Activated T-cell treated with anti-CD3 and anti-CD28 coated beads, Interleukin-2, amount 50 U/mL, for 48 hours (primary cell): ENCODE results near the gene HOXC4.
"Not testable (repeated sequence)": the region's sequence is repeated elsewhere in the genome, so short reads cannot be mapped to it uniquely, and the experiment has no call there.

ENCODE experiments used
- DNase-seq, 2 experiments: peaks; one replicate each; pipeline ENCODE4 v3.0.0-alpha.2; 2020

HOXC4 gene

GRCh38 chr12:54041097-54041690, 12.4 kb upstream of the HOXC4 start:
- no peak for DNase-seq

DNA sequence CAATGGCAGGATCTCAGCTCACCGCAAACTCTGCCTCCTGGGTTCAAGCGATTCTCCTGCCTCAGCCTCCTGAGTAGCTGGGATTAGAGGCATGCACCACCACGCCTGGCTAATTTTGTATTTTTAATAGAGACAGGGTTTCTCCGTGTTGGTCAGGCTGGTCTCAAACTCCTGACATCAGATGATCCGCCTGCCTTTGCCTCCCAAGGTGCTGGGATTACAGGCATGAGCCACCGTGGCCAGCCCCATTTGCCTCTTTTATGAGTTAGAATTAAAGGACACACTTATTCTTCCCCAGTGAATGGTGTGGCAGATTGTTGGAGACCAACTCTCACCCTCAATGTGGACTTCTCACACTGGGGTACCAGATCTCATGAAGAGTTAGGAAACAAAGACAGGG, 11.6 kb upstream of the HOXC4 start:
- not testable (repeated sequence) for DNase-seq

GRCh38 chr12:54042970-54043853, 10.4 kb upstream of the HOXC4 start:
- no peak for DNase-seq

GRCh38 chr12:54044425-54045103, 9.1 kb upstream of the HOXC4 start:
- DNase-seq = no peak

DNA sequence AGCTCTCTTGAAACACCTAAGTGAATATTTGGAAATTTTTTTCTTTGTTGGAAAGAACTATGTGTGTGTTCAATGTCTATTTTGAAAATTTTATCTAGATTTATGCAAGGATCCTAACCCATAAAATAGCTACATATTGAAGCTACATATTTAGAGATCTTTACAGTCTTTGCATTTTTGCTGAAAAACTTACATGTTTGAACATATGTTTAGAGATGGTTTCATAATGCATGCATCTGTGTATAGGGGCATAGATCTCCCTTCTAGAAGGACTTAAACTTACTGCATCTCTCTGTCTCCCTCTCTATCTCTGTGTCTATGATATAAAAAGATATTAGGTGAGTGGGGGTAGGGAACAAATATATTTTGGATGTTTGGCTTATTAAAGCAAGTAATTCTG, 8.2 kb upstream of the HOXC4 start:
- DNase-seq = no peak

DNA sequence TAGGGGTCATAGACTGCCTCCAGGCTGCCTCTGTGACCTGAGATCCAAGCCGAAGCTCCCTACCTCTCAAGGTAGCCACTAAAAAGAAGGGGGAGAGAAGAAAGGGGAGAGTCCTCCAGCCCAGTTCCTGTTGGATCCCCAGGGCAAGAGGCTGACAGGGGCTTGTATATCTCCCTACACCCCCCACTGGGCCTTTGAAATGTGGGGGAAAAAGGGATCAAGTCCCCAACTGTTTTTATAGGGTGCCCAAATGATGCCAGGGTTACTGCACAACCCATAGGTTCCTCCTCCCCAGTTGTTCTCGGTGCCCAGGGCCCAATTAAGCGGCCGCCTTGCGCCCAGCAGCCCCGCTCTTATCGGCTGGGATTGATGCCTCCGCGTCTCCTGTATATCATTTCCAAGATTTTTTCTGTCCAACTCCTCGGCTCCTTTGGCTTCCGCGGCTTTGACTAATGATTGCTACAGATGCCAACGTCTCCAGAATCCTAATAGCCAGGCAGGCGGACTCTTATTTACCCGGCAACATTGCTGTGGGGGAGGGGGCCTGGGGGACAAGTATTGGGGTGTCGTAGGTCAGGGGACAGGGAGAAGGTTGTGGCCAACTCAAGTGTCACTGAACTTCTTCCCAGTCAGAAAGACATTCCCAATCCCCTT, 7.6 kb upstream of the HOXC4 start:
- DNase-seq = no peak

GRCh38 chr12:54046809-54047159, 6.9 kb upstream of the HOXC4 start:
- no peak for DNase-seq

GRCh38 chr12:54047160-54047963, 6.3 kb upstream of the HOXC4 start:
- no peak for DNase-seq

DNA sequence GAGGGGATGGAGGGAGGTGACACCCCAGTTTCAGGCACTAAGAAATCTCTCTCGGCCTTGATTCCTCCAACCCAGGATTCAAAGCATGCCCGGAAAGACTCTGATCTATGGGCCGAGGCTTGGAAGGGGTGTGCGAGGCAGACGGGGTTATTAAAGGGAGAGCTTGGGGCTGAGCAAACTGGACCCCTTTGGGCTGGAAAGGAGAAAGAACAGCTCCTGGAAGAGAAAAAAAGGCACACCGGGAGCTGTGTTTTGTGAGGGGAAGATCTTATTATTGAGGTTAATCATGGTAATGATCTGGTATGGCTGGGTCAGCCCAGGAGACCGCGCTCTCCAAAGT, 5.7 kb upstream of the HOXC4 start:
- DNase-seq = no peak

- DNase-seq = no peak
These were observed 5.1 kb upstream of the HOXC4 start for GRCh38 chr12:54048406-54049093.

- no peak for DNase-seq
These were observed 4.5 kb upstream of the HOXC4 start for GRCh38 chr12:54049108-54049507.

DNA sequence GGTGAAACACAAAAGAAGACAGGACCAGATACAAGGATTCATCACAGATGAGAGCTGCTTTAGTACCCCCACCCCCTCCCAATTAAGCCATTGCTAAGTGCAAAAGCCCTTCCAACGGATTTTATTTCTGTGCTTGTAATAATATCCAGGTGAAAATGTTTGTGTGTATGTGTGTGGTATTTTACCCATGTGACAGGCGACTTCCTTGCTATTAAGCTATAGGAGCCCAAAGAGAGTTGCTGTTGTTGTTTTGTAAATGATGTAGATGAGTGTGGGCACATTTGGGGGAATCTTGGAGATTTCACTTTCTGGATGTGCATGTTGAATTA, 3.2 kb upstream of the HOXC4 start:
- DNase-seq = no peak

DNA sequence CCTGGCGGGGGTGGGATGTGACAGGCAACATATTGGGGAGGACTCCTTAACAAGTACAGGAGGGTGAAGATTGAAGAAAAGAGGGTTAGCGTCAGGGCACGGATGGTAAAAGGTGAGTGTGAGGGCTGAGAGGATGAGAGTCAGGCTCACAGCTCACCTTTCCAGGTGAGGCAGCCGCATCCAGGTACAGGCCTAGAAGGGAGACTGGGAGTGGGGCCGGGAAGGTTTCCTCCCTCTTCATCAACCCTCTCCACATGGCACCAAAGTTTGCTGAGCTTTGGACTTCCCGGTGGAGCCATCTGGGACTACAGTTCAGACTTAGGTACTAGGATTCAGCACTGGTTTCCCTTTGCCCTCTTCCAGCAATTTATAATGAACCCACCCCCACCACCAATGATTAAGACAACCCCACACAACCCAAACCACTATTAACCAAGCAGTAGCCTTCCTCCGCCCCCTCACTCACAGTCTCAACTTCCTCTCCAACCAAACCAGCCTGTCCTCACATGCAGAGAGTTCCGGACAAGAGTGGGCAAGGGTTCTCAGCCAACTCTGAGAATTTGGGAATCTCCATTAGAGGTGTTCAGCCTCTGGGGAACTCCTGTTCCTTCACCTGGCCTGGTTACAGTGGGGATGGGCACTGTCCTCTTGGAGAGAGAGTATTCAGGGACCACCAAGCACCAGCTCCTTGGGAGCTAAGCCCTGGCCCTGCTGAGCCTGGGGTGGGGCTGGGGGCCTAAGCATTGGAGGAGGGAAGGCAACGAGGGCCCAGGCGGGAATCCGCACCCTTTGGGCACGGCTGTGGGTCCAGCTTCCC, 2.4 kb upstream of the HOXC4 start:
- DNase-seq = no peak

GRCh38 chr12:54051874-54052437, 1.7 kb upstream of the HOXC4 start:
- DNase-seq = no peak

DNA sequence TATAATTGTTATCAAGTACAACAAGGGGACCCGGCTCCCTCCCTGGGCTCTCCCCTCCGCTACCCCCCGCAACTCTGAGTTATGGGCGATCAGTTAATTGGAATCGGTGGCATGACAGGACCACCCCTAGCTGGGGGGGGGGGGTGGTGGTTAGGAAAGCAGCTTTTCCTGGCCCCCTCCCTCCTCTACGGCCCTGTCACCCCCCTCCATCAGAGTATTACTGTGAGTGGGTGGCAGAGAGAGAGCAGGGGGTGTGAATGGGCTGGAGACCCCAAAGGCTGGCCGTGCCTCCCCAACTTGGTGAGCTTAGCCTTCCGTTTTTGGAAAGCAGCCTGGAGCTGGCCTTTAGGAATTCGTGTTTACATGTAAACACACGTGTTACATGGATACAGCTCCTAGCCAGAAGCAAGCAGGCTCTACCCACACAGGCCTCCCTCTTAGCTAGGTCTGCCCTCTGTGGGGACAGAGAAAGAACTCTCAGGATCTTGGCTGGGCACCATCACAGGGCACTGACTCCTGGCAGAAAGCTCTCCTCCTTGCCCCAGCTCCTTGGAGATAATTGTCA, 1.1 kb upstream of the HOXC4 start:
- no peak for DNase-seq

GRCh38 chr12:54053003-54053750, 458 bp upstream of the HOXC4 start:
- no peak for DNase-seq

DNA sequence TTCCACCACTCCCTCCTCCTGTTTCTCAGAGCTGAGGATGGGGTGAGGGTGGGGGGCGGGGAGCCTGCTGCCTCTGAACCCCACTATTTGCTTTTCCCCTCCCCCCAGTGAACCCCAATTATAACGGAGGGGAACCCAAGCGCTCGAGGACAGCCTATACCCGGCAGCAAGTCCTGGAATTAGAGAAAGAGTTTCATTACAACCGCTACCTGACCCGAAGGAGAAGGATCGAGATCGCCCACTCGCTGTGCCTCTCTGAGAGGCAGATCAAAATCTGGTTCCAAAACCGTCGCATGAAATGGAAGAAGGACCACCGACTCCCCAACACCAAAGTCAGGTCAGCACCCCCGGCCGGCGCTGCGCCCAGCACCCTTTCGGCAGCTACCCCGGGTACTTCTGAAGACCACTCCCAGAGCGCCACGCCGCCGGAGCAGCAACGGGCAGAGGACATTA, 1.1 kb downstream of the HOXC4 start:
- no peak for DNase-seq

GRCh38 chr12:54055552-54055951, 1.9 kb downstream of the HOXC4 start:
- DNase-seq = no peak

- no peak for DNase-seq
These were observed 2.5 kb downstream of the HOXC4 start for GRCh38 chr12:54056110-54056509.
